NCI-H1417 treated with DMSO at 0.1 percent for 48 hours (cell line): Measurements from ENCODE around the gene MIDN.
"Not testable (repeated sequence)": the region's sequence is repeated elsewhere in the genome, so short reads cannot be mapped to it uniquely, and the experiment has no call there.

ENCODE experiments used
- DNase-seq: peaks from one replicate; lab custom pipeline; 2025; lab: John Stamatoyannopoulos, UW

Gene MIDN

GRCh38 chr19:1248139-1248785, at the start of gene MIDN:
Gene MIDN, plus strand, starts transcription at chr19:1248583. Its CDS starts 1,714 bp downstream, at chr19:1250297.
- DNase-seq: no peak

GRCh38 chr19:1199531-1199930, 48.9 kb upstream of the MIDN start:
- DNase-seq: no peak

DNA sequence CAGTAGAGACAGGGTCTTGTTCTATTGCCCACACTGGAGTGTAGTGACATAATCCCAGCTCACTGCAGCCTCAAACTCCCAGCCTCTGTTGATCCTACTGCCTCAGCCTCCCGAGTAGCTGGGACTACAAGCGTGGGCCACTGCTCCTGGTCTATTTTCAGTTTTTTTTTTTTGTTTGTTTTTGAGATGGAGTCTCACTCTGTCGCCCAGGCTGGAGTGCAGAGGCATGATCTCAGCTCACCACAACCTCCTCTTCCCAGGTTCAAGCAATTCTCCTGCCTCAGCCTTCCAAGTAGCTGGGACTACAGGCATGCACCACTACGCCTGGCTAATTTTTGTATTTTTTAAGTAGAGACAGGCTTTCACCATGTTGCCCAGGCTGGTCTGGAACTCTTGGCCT, 47.8 kb upstream of the MIDN start:
- DNase-seq: not testable (repeated sequence)

DNA sequence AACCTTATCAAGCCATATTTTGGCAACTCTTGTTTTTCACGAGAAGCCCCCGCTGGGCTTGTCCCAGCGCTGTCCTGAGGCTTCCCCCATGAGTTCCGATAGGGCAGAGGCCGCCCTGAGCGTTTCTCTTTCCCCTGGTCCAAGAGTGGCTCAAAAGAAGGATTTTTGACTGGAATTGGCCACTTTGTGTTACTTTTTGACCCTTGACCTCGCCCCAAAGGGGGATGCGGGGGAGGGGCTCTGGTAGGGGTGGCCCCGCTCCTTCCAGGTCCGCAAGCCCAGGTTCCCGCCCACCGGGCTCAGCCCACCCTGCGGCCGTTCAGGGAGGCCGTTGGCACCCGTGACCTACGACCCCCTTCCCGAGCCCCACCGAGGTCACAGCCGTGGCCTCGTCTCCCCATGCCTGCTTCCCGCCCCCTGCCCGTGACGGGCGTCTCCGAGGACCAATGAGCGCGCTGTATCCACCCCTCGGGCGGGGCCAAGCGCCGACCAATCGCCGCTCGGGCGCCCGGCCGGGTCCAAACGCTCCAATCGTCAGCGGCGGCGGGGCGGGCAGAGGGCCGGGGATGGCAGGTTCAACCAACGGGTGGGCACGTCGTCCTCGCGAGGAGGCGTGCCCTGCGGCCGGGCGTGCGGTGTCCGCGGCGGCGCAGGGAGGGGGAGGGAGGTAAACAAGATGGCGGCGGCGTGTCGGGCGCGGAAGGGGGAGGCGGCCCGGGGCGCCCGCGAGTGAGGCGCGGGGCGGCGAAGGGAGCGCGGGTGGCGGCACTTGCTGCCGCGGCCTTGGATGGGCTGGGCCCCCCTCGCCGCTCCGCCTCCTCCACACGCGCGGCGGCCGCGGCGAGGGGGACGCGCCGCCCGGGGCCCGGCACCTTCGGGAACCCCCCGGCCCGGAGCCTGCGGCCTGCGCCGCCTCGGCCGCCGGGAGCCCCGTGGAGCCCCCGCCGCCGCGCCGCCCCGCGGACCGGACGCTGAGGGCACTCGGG, 43.0 kb upstream of the MIDN start, which contains the start of gene STK11:
TSS of gene STK11 (plus strand) at position 665 of the 986 bp plus-strand sequence. CDS start 1,136 bp downstream, outside the sequence.
- peak; percentile 92 for DNase-seq

- DNase-seq: no peak
Observed at GRCh38 chr19:1206150-1206863, 42.1 kb upstream of the MIDN start.

GRCh38 chr19:1206864-1207450, 41.4 kb upstream of the MIDN start:
- no peak for DNase-seq

DNA sequence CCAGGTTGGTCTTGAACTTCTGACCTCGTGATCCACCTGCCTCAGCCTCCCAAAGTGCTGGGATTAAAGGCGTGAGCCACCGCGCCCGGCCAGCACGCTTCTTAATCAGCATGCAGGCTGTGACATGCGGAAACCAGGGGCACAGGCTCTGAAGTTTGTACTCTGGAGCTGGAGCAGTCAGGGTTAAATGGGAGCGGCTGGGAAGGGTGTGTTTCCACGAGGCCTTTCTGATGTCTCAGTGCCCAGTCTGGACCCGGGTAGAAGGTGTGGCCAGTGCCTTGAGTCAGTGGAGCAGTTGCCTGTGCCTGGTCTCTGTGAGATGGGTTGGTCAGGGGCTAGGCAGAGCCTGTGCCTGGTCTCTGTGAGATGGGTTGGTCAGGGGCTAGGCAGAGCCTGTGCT, 39.6 kb upstream of the MIDN start:
- DNase-seq: not testable (repeated sequence)

GRCh38 chr19:1210227-1210538, 38.2 kb upstream of the MIDN start:
- DNase-seq: no peak

DNA sequence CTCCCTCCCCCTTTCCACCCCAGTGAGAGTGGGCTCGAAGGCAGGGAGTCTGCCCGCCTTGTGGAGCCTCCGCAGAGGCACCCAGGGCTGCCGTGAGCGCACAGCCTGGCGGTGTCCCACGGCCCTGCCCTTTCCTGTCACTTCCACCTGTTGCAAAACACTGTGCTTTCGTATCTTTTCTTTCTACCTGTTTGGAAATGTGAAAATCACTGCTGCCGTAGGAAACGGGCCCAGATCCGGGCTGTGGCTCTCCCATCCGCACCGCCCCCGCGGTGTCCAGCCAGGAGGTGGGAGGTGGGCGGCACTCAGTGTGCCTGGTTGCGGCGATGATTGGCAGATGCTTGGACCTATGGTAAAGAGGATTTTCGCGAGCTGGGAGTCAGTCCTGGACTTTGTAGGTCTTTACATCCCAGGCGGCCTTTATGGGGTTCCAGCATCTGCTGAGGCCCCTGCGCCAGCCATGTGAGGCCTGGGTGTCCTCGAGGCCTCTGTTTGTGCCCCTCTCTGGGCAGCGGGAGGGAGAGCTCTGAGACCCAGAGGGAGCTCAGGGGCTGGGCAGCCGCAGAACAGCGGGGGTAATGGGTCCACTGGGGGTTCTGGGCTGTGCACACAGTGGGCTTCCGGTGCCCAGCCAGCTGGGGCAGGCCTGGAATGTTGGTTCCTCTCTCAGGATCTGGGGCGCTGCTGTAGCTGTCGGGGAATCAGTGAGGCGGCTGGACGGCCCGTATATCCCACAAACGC, 36.7 kb upstream of the MIDN start:
- DNase-seq: no peak

- DNase-seq: no peak
Observed at GRCh38 chr19:1213391-1214286, 34.7 kb upstream of the MIDN start.

GRCh38 chr19:1214299-1214861, 34.0 kb upstream of the MIDN start:
- DNase-seq: no peak

DNA sequence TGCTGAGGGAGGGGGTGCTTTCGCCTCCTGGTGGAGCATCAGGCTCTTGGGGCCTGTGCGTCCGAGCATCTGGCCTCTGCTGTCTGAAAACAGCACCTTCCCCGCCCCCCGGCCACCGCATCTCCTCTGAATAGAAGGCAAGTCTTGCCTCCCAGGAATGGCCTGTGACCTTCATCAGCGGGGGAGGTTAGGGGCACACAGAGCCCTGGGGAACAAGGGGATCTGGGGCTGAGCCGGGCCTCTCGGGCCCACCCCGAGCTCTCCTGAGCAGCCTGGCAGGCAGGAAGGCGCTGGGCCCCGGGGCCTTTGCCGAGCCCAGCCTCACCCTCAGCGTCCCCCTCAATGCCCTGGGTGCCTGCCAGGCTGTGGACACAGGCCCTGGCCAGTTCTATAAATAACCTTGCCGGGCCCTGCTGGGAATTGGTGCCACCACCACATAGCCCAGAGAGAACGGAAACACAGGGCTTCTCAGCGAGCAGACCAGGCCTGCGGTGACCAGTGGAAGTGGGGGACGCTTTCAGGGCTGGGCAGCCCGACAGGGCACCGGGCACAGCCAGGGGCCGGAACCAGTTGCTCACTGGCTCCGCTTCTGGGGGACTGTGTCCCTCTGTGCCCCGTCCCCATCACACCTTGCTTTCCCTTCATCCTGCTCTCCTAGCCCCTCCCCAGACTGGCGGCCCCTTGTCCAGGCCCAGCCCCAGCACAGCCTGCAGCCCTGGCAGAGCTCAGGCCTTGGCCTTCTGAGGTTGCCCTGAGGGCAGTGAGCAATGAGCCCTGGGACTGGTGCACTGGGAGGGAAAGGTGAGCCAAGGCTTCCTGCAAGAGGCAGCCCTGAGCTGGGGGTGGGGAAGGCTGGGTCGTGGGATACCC, 33.3 kb upstream of the MIDN start:
- DNase-seq: no peak

DNA sequence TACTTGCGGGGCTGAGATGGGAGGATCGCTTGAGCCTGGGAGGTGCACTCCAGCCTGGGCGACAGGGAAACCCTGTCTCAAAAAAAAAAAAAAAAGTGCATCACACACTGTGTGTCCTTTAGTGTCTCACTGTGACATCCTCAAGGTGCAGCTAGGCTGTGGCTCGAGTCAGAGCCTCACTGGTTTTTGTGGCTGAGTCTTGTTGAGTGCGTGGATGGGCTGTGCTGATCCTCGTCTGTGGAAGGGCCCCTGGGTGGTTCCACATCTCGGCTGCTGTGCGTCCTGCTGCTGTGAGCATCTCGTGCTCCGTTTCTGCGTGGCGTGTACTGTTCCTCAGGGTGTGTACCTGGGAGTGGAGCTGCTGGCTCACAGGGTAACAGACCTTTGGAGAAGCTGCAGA, 31.6 kb upstream of the MIDN start:
- DNase-seq: no peak

DNA sequence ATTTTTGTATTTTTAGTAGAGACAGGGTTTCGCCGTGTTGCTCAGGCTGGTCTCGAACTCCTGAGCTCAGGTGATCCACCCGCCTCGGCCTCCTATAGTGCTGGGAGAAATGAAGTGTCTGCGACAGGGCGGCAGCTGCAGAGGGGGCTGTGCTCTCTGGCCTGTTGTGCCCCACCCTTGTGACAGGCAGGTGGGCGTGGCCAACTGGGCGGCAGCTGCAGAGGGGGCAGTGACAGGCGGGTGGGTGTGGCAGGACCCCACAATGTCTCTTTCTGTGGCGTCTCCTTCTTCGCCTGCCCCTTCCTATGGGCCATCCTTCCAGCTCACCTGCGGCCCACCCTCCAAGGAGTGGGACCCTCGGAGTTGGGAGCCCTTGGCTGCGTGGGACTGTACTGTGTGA, 31.0 kb upstream of the MIDN start:
- no peak for DNase-seq

DNA sequence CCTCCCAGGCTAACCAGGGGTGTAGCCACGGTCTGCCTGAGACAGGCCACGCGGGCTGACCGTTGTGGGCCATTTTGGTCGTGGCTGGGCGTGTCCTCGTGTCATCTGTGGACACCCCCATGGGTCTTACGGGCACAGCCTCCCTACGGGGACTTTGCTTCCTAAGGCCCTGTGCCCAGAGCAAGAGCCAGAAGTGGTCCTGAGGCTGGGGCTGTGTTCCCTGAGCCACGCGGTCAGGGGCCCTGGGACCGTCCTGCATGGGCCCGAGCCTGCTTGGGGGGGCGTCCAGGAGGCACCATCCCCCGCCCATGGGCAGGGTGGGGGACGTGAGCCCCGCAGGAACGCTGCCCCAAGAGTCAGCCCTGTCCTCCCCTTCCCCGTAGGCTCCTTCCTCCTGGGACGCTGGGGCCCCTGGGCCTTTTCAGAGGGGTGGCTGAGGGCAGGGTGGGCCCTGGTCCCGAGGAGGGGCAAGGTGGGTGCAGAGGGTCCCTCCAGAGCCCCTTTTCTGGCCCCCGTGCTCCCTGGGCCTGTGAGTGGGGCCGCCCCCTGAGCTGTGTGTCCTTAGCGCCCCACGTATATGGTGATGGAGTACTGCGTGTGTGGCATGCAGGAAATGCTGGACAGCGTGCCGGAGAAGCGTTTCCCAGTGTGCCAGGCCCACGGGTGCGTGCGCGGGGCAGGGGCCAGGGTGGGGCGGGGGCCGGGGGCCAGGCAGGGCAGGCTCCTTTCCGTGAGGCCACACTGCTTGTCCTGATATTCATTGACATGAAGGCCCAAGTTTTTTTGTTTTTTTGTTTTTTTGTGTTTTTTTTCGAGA, 29.4 kb upstream of the MIDN start:
- no peak for DNase-seq

GRCh38 chr19:1219786-1220476, 28.5 kb upstream of the MIDN start:
- no peak for DNase-seq

DNA sequence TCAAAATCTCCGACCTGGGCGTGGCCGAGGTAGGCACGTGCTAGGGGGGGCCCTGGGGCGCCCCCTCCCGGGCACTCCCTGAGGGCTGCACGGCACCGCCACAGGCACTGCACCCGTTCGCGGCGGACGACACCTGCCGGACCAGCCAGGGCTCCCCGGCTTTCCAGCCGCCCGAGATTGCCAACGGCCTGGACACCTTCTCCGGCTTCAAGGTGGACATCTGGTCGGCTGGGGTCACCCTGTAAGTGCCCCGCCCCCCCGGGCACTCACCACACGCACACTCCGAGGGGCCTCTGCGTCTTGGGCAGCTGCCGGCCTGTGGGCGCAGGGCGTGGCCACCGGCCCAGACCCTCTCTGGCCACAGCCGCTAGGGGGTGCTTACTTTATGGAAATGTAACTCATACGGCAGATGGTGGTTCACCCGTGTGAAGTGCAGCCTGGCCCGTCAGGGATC, 27.9 kb upstream of the MIDN start:
- DNase-seq: no peak
